Ectodermal cell (in vitro differentiated cells): ENCODE results near the gene ZFHX2. TPM values are rescaled to one million over a fixed set of nuclear protein-coding genes. Genes with fewer than 3 reads are reported as not detected.
"Not testable (repeated sequence)": the region's sequence is repeated elsewhere in the genome, so short reads cannot be mapped to it uniquely, and the experiment has no call there.

ENCODE experiments used
- H3K27ac ChIP-seq: 2 replicates; pipeline ENCODE4 v1.7.0; 2013; ENCODE audit warnings: mild to moderate bottlenecking, low read depth, low read length; ENCODE audit not compliant: insufficient read depth, poor library complexity, severe bottlenecking
- H3K27me3 ChIP-seq: 2 replicates; pipeline ENCODE4 v1.7.0; 2013; ENCODE audit warnings: mild to moderate bottlenecking, low read length; ENCODE audit not compliant: insufficient read depth, control insufficient read depth, poor library complexity, severe bottlenecking
- H3K36me3 ChIP-seq: one replicate; pipeline ENCODE4 v1.7.0; 2013; ENCODE audit warnings: low read length; ENCODE audit not compliant: control insufficient read depth, insufficient read depth
- H3K4me1 ChIP-seq: one replicate; pipeline ENCODE4 v1.7.0; 2013; ENCODE audit warnings: low read length; ENCODE audit not compliant: control insufficient read depth, insufficient read depth
- H3K4me3 ChIP-seq: 2 replicates; pipeline ENCODE4 v1.7.0; 2013; ENCODE audit warnings: low read depth, low read length, control low read depth; ENCODE audit not compliant: insufficient read depth
- H3K9me3 ChIP-seq: 2 replicates; pipeline ENCODE4 v1.7.0; 2013; ENCODE audit warnings: mild to moderate bottlenecking, low read length, moderate library complexity; ENCODE audit not compliant: control insufficient read depth
- WGBS, 2 experiments: methylation state at CpG; one replicate each; pipeline ENCODE4 v1.1.7; 2013; ENCODE audit warnings: missing lambda C conversion rate in 2 of 2; 5-methylcytosine and 5-hydroxymethylcytosine counted together
- polyA plus RNA-seq, 4 experiments: library from polyadenylated mRNA; stranded (reverse); fragments of 50-300 nt; gene quantifications; one replicate each; pipeline ENCODE4 v1.2.3, GENCODE V29; 2013

ZFHX2 gene
- 27.6 TPM for polyA plus RNA-seq (2013, experiment 1 of 4)
- 26.1 TPM for polyA plus RNA-seq (2013, experiment 2 of 4)
- 20.3 TPM for polyA plus RNA-seq (2013, experiment 3 of 4)
- polyA plus RNA-seq (2013, experiment 4 of 4) = 23.0 TPM

DNA sequence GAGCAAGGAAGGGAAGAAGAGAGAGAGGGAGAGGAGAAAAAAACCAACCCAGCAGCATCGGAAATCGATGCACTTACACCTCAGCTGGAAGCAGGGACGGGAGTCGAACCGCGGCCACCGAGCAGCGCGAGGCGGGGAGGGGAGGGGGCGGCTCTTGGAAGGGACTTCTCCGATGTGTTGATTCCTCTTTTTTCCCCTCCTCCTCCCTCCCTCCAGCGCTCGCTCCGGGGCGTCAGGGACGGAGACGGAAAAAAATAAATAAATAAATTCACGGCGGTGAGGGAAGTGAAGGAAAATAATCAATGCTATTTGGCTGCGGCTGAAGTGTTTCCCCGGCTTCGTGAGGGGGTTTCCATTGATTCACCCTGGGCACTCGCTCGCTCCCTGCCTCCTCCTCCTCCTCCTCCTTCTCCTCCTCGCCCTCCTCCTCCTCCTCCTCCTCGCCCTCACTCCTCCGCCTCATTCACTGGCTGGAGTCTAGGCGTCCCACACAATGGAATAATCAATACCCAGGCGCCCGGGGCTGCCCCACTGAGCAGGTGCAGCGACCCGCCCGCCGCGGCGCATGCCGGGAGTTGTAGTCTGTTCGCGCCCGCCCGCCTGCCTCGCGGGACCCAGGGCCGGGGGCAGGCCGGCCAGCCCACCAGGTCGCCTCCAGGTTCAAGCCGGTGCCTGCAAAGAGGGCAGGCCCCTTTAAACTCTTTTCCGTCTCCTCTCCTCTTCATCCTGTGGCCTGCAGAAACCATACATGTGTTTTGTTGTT lies at the start of gene ZFHX2:
TSS of gene ZFHX2 (minus strand) at position 500 of the 763 bp plus-strand sequence. CDS start 16,440 bp downstream, outside the sequence.
- Histone ChIP-seq H3K36me3 (no peaks in the 10 kb centered on the region), H3K27ac (peak within 1 kb of the TSS; percentile 72)
- WGBS, 2 experiments = 0 to 1% methylated on average over 47 to 49 of the region's 49 CpGs

GRCh38 chr14:23600806-23601205 lies 49.2 kb upstream of the ZFHX2 start:
- WGBS, 2 experiments = 96 to 100% methylated on average over 1 of the region's 1 CpG
- H3K36me3 ChIP-seq = no peaks in the 10 kb centered on the region

More for the DNA sequence above, at the start of gene ZFHX2:
- Histone ChIP-seq H3K9me3 (no peaks in the 10 kb centered on the region), H3K4me3 (peak within 1 kb of the TSS; percentile 86), H3K4me1 (peaks cover 44% of the 10 kb centered on the region), H3K27me3 (no peaks in the 10 kb centered on the region)

GRCh38 chr14:23600322-23600707 lies 48.8 kb upstream of the ZFHX2 start:
- no peaks in the 10 kb centered on the region for H3K36me3 ChIP-seq
- H3K4me3 ChIP-seq = no peak overlapping the region
- H3K27ac ChIP-seq = no peak overlapping the region
- H3K9me3 ChIP-seq = no peaks in the 10 kb centered on the region
- WGBS, 2 experiments = 91 to 98% methylated on average over 1 to 2 of the region's 2 CpGs
- H3K4me1 ChIP-seq = no peaks in the 10 kb centered on the region
- H3K27me3 ChIP-seq = no peaks in the 10 kb centered on the region

More at GRCh38 chr14:23600806-23601205, 49.2 kb upstream of the ZFHX2 start:
- Histone ChIP-seq H3K4me1 (no peaks in the 10 kb centered on the region), H3K4me3 (no peak overlapping the region), H3K9me3 (no peaks in the 10 kb centered on the region), H3K27ac (no peak overlapping the region), H3K27me3 (no peaks in the 10 kb centered on the region)

- H3K4me3 ChIP-seq, H3K27ac ChIP-seq, H3K9me3 ChIP-seq, H3K4me1 ChIP-seq, H3K27me3 ChIP-seq, H3K36me3 ChIP-seq: not testable (repeated sequence)
- 87 to 88% methylated on average over 3 of the region's 3 CpGs for WGBS, 2 experiments
Measured at GRCh38 chr14:23594191-23594590, 42.6 kb upstream of the ZFHX2 start.

GRCh38 chr14:23590198-23590597 lies 38.6 kb upstream of the ZFHX2 start:
- WGBS, 2 experiments = 84 to 96% methylated on average over 4 of the region's 4 CpGs

DNA sequence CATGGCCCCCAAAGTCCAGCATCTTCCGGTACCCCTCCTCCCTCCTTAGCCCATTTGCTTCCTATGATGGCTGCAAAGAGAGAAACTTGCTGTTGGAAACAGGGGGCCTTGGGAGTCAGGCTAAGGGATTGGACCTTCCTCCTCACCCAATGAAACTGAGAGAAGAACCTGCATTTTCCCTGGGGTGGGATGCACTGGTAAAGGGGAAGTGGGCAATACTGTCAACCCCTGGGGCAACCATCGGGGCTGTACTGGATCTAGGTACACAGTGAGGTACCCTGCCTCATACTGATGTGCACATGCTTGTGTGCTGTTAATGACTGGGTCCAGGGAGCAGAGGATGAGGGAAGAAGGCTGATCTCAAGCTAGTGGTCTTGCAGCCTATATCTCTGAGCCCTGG lies 38.0 kb upstream of the ZFHX2 start:
- Histone ChIP-seq H3K27me3 (no peaks in the 10 kb centered on the region), H3K36me3 (no peaks in the 10 kb centered on the region), H3K4me1 (no peaks in the 10 kb centered on the region), H3K9me3 (no peaks in the 10 kb centered on the region), H3K27ac (no peak overlapping the region), H3K4me3 (no peak overlapping the region)
- WGBS, 2 experiments = 85 to 98% methylated on average over 2 of the region's 2 CpGs

More at GRCh38 chr14:23590198-23590597, 38.6 kb upstream of the ZFHX2 start:
- Histone ChIP-seq H3K27ac (no peak overlapping the region), H3K9me3 (no peaks in the 10 kb centered on the region), H3K27me3 (no peaks in the 10 kb centered on the region), H3K36me3 (no peaks in the 10 kb centered on the region), H3K4me1 (no peaks in the 10 kb centered on the region), H3K4me3 (no peak overlapping the region)

GRCh38 chr14:23588884-23589598 lies 37.5 kb upstream of the ZFHX2 start:
- H3K36me3 ChIP-seq = no peaks in the 10 kb centered on the region
- no peak overlapping the region for H3K4me3 ChIP-seq
- H3K27ac ChIP-seq = no peak overlapping the region
- H3K27me3 ChIP-seq = no peaks in the 10 kb centered on the region
- WGBS, 2 experiments = 18 to 19% methylated on average over 5 of the region's 5 CpGs
- no peaks in the 10 kb centered on the region for H3K9me3 ChIP-seq
- H3K4me1 ChIP-seq = no peaks in the 10 kb centered on the region

DNA sequence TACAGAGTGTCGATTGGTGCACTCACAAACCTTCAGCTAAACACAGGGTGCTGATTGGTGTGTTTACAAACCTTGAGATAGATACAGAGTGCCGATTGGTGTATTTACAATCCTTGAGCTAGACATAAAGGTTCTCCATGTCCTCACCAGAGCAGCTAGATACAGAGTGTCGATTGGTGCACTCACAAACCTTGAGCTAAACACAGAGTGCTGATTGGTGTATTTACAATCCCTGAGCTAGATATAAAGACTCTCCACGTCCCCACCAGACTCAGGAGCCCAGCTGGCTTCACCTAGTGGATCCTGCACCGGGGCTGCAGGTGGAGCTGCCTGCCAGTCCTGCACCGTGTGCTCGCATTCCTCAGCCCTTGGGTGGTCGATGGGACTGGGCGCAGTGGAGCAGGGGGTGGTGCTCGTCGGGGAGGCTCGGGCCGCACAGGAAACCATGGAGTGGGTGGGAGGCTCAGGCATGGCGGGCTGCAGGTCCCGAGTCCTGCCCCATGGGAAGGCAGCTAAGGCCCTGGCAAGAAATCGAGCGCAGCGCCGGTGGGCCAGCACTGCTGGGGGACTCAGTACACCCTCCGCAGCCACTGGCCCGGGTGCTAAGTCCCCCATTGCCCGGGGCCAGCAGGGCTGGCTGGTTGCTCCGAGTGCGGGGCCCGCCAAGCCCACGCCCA lies 33.1 kb upstream of the ZFHX2 start:
- H3K27me3 ChIP-seq, H3K27ac ChIP-seq, H3K4me3 ChIP-seq, H3K36me3 ChIP-seq, H3K9me3 ChIP-seq, H3K4me1 ChIP-seq: not testable (repeated sequence)
- WGBS, 2 experiments = 90 to 93% methylated on average over 24 of the region's 26 CpGs

DNA sequence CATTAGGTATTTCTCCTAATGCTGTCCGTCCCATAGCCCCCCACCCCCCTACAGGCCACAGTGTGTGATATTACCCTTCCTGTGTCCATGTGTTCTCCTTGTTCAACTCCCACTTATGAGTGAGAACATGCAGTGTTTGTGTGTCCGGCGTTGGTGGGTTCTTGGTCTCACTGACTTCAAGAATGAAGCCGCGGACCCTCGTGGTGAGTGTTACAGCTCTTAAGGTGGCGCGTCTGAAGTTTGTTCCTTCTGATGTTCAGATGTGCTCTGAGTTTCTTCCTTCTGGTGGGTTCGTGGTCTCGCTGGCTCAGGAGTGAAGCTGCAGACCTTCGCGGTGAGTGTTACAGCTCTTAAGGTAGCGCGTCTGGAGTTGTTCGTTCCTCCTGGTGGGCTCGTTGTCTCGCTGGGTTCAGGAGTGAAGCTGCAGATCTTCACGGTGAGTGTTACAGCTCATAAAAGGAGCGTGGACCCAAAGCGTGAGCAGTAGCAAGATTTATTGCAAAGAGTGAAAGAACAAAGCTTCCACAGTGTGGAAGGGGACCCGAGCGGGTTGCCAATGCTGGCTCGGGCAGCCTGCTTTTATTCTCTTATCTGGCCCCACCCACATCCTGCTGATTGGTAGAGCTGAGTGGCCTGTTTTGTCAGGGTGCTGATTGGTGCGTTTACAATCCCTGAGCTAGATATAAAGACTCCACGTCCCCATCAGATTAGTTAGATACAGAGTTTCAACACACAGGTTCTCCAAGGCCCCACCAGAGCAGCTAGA lies 32.4 kb upstream of the ZFHX2 start:
- not testable (repeated sequence) for H3K36me3 ChIP-seq, H3K27ac ChIP-seq, H3K4me1 ChIP-seq, H3K4me3 ChIP-seq, H3K27me3 ChIP-seq, H3K9me3 ChIP-seq
- 94 to 96% methylated on average over 22 of the region's 25 CpGs for WGBS, 2 experiments
